Liver (tissue), 9 donors: Measurements from ENCODE around the gene RABEP1. TPM values are rescaled to one million over a fixed set of nuclear protein-coding genes. Genes with fewer than 3 reads are reported as not detected.

Source experiments
- DNase-seq: peaks from one replicate; pipeline ENCODE4 v3.0.0-alpha.2; 2017; ENCODE audit warnings: low spot score
- H3K27ac ChIP-seq, 2 donors: one replicate each; pipeline ENCODE4 v1.7.0; 2013; ENCODE audit warnings: inconsistent platforms in 2 of 2, low read length in 2 of 2, control low read depth in 1 of 2, low read depth in 1 of 2, mild to moderate bottlenecking in 1 of 2
- H3K27me3 ChIP-seq, 4 donors: one replicate each; pipeline versions ENCODE4 v1.6.1 to v1.7.0; 2013; ENCODE audit warnings: low read length in 3 of 4, inconsistent platforms in 1 of 4, mild to moderate bottlenecking in 1 of 4, moderate library complexity in 1 of 4; ENCODE audit not compliant: control insufficient read depth in 4 of 4, insufficient read depth in 4 of 4
- H3K36me3 ChIP-seq, 4 donors: one replicate each; pipeline versions ENCODE4 v1.6.1 to v1.7.0; 2013; ENCODE audit warnings: low read length in 3 of 4, mild to moderate bottlenecking in 3 of 4, low read depth in 1 of 4, moderate library complexity in 1 of 4; ENCODE audit not compliant: control insufficient read depth in 4 of 4, insufficient read depth in 3 of 4
- H3K4me1 ChIP-seq, 4 donors: one replicate each; pipeline versions ENCODE4 v1.6.1 to v1.7.0; 2013; ENCODE audit warnings: low read length in 3 of 4, mild to moderate bottlenecking in 3 of 4, moderate library complexity in 1 of 4; ENCODE audit not compliant: control insufficient read depth in 4 of 4, insufficient read depth in 4 of 4
- H3K4me3 ChIP-seq, 3 donors: one replicate each; pipeline versions ENCODE4 v1.6.1 to v1.7.0; 2013; ENCODE audit warnings: low read length in 3 of 3, control low read depth in 1 of 3, low read depth in 1 of 3, mild to moderate bottlenecking in 1 of 3
- H3K9ac ChIP-seq, 2 donors: one replicate each; pipeline ENCODE4 v1.7.0; 2013; ENCODE audit warnings: low read length in 2 of 2, mild to moderate bottlenecking in 2 of 2, moderate library complexity in 2 of 2, control low read depth in 1 of 2, low read depth in 1 of 2
- H3K9me3 ChIP-seq, 4 donors: one replicate each; pipeline versions ENCODE4 v1.6.1 to v1.7.0; 2013; ENCODE audit warnings: low read length in 3 of 4; ENCODE audit not compliant: control insufficient read depth in 4 of 4
- FOXA2 ChIP-seq: IDR thresholded peaks from 2 replicates; pipeline ENCODE4 v1.6.1; 2016; ENCODE audit warnings: antibody characterized with exemption
- GABPA ChIP-seq, 2 donors: IDR thresholded peaks in 1 of 2; conservative IDR thresholded peaks in 1 of 2; 2 replicates each; pipeline ENCODE4 v1.6.1; 2016; ENCODE audit warnings: antibody characterized with exemption in 2 of 2, mild to moderate bottlenecking in 1 of 2, moderate library complexity in 1 of 2
- HNF4A ChIP-seq, 2 donors: conservative IDR thresholded peaks; 2 replicates each; pipeline ENCODE4 v1.6.1; 2016; ENCODE audit warnings: antibody characterized with exemption in 2 of 2, mild to moderate bottlenecking in 2 of 2
- HNF4G ChIP-seq: IDR thresholded peaks from 2 replicates; pipeline ENCODE4 v1.6.1; 2016; ENCODE audit warnings: antibody characterized with exemption
- NR2F2 ChIP-seq: IDR thresholded peaks from 2 replicates; pipeline ENCODE4 v1.6.1; 2016; ENCODE audit warnings: antibody characterized with exemption
- RAD21 ChIP-seq, 2 donors: IDR thresholded peaks; 2 replicates each; pipeline ENCODE4 v1.6.1; 2016; ENCODE audit warnings: antibody characterized with exemption in 2 of 2, mild to moderate bottlenecking in 2 of 2
- RXRA ChIP-seq, 2 donors: IDR thresholded peaks; 2 replicates each; pipeline ENCODE4 v1.6.1; 2017 to 2018; ENCODE audit warnings: antibody characterized with exemption in 2 of 2, mild to moderate bottlenecking in 1 of 2
- SP1 ChIP-seq: IDR thresholded peaks from 2 replicates; pipeline ENCODE4 v1.6.1; 2018; ENCODE audit warnings: antibody characterized with exemption, mild to moderate bottlenecking
- TAF1 ChIP-seq: conservative IDR thresholded peaks from 2 replicates; pipeline ENCODE4 v1.6.1; 2016; ENCODE audit warnings: antibody characterized with exemption, mild to moderate bottlenecking
- YY1 ChIP-seq: IDR thresholded peaks from 2 replicates; pipeline ENCODE4 v1.6.1; 2016; ENCODE audit warnings: antibody characterized with exemption, mild to moderate bottlenecking
- WGBS: extraction: QIAGEN DNeasy Blood & Tissue Kit; methylation state at CpG from one replicate; pipeline ENCODE4 v1.1.7; 2013; 5-methylcytosine and 5-hydroxymethylcytosine counted together
- polyA plus RNA-seq, 2 donors: library from polyadenylated mRNA; stranded (reverse) in 1 of 2; unstranded in 1 of 2; fragments of 200-250 nt in 1 of 2; fragments of >200 nt in 1 of 2; fragmentation: Nextera tagmentation in 1 of 2; extraction: Ambion mirVana in 1 of 2; gene quantifications; one replicate each; pipeline versions ENCODE4 v1.2.1 to v1.2.3, GENCODE V29; 2013 to 2015
- total RNA-seq, 2 donors: library from RNA; depleted of rRNA; stranded (reverse); fragments of >200 nt; gene quantifications; one replicate each; pipeline ENCODE4 v1.2.3, GENCODE V29; 2014
- TF ChIP-seq, protein P1 (sequence below): IDR thresholded peaks from 2 replicates; pipeline ENCODE4 v1.6.1; 2016; ENCODE audit warnings: antibody characterized with exemption, mild to moderate bottlenecking
- TF ChIP-seq, protein P2 (sequence below): fragments of 150-350 bp; IDR thresholded peaks from 2 replicates; pipeline ENCODE4 v1.5.1; 2017; ENCODE audit warnings: improper control_type of control experiment, low read depth, low read length; ENCODE audit not compliant: missing input control
- TF ChIP-seq, protein P3 (sequence below): IDR thresholded peaks from 2 replicates; pipeline ENCODE4 v1.6.1; 2016; ENCODE audit warnings: antibody characterized with exemption
- TF ChIP-seq, protein P4 (sequence below): IDR thresholded peaks from 2 replicates; pipeline ENCODE4 v1.6.1; 2016; ENCODE audit warnings: antibody characterized with exemption
- TF ChIP-seq, protein P5 (sequence below): IDR thresholded peaks from 2 replicates; pipeline ENCODE4 v1.6.1; 2016; ENCODE audit warnings: antibody characterized with exemption
- donor health status: healthy.
- donor health status: healthy.
- donor health status: healthy.
- donor health status: healthy.
- donor health status: healthy.

The RABEP1 gene
- total and polyA plus RNA-seq, 4 donors, result 13.3 to 26.6 (median 20.6) TPM

DNA sequence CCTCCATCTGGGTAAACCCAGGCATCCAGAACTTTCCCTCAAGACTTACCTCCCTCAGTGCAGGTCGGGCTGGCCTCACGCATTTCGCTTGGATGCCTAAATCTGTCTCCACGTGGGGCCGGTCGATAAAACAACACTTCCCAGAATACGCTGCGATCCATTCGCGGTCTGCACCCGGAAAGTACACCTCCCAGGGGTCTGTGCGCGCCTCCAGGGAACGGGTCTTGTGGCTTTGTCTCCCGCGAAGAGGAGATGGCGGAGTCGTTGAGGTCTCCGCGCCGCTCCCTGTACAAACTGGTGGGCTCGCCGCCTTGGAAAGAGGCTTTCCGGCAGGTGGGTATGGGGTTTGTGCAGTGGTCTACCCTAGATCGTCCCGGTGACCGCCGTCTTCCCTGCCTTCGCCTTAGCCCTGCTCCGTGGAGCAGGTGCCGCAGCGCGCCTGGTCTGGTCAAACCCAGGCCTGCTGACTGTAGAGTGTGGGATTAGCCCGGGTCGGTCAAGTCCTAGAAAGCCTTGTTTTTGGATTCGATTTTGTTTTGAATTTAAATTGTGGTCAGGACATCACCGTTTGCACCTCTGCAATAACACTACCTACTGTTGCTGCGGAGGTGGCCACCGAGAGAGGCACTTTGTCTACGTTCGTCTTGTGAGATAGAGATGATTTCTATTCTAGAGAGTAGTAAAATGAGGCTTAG lies 138.0 kb downstream of the RABEP1 start, which contains the start of gene RPAIN:
Gene RPAIN, plus strand, starts transcription at position 224 of the 695 bp plus-strand sequence. Its CDS starts 29 bp downstream, at position 253.
- Histone ChIP-seq H3K4me3 (peak within 1 kb of the TSS; percentile 89 to 96 (median 90)), H3K9me3 (no peaks in the 10 kb centered on the region), H3K36me3 (peaks cover 0 to 32% (median 29%) of the 10 kb centered on the region in 4 donors), H3K27me3 (no peaks in the 10 kb centered on the region), H3K4me1 (peaks cover 3 to 29% (median 23%) of the 10 kb centered on the region in 4 donors), H3K27ac (peak within 1 kb of the TSS; percentile 98 to 99), H3K9ac (peak within 1 kb of the TSS; percentile 94 to 98)
- under 1% methylated on average over 41 of the region's 41 CpGs for WGBS
- peak; percentile 85 for DNase-seq
- TF ChIP-seq RAD21 (IDR thresholded peaks at IDR 0.05) (peak; percentile 40 to 46), HNF4G (no peak), YY1 (peak; percentile 73), FOXA2 (peak; percentile 15), GABPA (IDR thresholded peaks at IDR 0.05 in 1 of 2, conservative IDR thresholded peaks at IDR 0.05 in 1 of 2) (peak in 1 of 2 donors; percentile 83), HNF4A (conservative IDR thresholded peaks at IDR 0.05) (peak; percentile 39 to 51), SP1 (peak; percentile 51), TAF1 (peak; percentile 93), NR2F2 (no peak), RXRA (IDR thresholded peaks at IDR 0.05) (peak; percentile 35 to 59)
- TF ChIP-seq, protein P1, sequence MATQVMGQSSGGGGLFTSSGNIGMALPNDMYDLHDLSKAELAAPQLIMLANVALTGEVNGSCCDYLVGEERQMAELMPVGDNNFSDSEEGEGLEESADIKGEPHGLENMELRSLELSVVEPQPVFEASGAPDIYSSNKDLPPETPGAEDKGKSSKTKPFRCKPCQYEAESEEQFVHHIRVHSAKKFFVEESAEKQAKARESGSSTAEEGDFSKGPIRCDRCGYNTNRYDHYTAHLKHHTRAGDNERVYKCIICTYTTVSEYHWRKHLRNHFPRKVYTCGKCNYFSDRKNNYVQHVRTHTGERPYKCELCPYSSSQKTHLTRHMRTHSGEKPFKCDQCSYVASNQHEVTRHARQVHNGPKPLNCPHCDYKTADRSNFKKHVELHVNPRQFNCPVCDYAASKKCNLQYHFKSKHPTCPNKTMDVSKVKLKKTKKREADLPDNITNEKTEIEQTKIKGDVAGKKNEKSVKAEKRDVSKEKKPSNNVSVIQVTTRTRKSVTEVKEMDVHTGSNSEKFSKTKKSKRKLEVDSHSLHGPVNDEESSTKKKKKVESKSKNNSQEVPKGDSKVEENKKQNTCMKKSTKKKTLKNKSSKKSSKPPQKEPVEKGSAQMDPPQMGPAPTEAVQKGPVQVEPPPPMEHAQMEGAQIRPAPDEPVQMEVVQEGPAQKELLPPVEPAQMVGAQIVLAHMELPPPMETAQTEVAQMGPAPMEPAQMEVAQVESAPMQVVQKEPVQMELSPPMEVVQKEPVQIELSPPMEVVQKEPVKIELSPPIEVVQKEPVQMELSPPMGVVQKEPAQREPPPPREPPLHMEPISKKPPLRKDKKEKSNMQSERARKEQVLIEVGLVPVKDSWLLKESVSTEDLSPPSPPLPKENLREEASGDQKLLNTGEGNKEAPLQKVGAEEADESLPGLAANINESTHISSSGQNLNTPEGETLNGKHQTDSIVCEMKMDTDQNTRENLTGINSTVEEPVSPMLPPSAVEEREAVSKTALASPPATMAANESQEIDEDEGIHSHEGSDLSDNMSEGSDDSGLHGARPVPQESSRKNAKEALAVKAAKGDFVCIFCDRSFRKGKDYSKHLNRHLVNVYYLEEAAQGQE, result peak; percentile 24
- TF ChIP-seq, protein P2, sequence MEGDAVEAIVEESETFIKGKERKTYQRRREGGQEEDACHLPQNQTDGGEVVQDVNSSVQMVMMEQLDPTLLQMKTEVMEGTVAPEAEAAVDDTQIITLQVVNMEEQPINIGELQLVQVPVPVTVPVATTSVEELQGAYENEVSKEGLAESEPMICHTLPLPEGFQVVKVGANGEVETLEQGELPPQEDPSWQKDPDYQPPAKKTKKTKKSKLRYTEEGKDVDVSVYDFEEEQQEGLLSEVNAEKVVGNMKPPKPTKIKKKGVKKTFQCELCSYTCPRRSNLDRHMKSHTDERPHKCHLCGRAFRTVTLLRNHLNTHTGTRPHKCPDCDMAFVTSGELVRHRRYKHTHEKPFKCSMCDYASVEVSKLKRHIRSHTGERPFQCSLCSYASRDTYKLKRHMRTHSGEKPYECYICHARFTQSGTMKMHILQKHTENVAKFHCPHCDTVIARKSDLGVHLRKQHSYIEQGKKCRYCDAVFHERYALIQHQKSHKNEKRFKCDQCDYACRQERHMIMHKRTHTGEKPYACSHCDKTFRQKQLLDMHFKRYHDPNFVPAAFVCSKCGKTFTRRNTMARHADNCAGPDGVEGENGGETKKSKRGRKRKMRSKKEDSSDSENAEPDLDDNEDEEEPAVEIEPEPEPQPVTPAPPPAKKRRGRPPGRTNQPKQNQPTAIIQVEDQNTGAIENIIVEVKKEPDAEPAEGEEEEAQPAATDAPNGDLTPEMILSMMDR, result no peak
- TF ChIP-seq, protein P3, sequence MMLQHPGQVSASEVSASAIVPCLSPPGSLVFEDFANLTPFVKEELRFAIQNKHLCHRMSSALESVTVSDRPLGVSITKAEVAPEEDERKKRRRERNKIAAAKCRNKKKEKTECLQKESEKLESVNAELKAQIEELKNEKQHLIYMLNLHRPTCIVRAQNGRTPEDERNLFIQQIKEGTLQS, result no peak
- TF ChIP-seq, protein P4, sequence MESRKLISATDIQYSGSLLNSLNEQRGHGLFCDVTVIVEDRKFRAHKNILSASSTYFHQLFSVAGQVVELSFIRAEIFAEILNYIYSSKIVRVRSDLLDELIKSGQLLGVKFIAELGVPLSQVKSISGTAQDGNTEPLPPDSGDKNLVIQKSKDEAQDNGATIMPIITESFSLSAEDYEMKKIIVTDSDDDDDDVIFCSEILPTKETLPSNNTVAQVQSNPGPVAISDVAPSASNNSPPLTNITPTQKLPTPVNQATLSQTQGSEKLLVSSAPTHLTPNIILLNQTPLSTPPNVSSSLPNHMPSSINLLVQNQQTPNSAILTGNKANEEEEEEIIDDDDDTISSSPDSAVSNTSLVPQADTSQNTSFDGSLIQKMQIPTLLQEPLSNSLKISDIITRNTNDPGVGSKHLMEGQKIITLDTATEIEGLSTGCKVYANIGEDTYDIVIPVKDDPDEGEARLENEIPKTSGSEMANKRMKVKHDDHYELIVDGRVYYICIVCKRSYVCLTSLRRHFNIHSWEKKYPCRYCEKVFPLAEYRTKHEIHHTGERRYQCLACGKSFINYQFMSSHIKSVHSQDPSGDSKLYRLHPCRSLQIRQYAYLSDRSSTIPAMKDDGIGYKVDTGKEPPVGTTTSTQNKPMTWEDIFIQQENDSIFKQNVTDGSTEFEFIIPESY, result peak; percentile 77
- TF ChIP-seq, protein P5, sequence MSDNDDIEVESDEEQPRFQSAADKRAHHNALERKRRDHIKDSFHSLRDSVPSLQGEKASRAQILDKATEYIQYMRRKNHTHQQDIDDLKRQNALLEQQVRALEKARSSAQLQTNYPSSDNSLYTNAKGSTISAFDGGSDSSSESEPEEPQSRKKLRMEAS, result peak; percentile 99
